GM18508 (cell line): ENCODE measurements around the gene NUDT8.
"Not testable (repeated sequence)": the region's sequence is repeated elsewhere in the genome, so short reads cannot be mapped to it uniquely, and the experiment has no call there.

ENCODE experiments used
- ATAC-seq: cut with Tn5 transposase; IDR thresholded peaks from one replicate; pipeline ENCODE4 v1.9.1; 2021; ENCODE audit warnings: moderate number of reproducible peaks; ENCODE audit not compliant: insufficient read depth, unreplicated experiment

NUDT8 gene

DNA sequence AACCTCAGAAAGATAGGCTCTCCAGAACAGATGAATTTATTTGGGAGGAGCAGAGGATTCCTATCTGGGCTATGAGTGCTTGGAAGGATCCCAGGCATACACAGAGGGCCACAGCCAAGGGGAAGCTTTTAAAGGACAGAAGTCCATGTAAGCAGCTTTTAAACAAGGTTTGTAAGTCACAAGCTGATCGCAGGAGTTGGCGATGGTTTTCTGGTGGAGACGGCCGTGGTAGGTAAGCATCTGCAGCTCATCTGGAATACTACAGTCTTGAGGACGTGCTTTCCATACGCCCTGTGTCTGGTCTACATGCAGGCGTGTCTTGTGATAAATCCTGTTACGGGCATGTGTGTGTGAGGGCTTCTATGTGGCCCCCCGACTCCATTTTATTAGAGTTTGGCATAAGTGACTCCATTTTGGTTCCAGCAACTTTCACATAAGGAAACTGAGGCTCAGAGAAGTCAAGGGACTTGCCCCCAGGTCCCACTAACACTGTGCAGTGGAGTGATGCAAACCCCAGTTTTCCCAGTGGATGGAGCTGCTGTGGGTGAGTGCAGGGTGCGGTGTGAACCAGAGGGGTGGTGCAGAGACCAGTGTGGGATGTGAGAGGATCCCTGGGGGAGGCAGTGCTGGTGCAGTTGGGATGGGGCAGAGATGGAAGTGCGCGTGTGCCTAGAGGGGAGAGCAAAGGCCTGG is 32.6 kb upstream of the NUDT8 start:
- ATAC-seq, result no peak

DNA sequence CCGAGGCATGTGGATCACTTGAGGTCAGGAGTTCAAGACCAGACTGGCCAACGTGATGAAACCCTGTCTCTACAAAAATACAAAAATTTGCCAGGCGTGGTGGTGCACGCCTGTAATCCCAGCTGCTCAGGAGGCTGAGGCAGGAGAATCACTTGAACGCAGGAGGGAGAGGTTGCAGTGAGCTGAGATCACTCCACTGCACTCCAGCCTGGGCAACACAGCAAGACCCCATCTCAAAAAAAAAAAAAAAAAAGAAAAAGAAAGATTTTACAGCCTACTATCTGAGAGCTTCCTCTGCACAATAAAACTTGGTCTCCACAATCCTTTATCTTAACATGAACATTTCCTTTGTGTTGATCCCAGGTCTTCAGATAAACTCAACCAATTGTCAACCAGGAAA is 31.0 kb upstream of the NUDT8 start:
- not testable (repeated sequence) for ATAC-seq

DNA sequence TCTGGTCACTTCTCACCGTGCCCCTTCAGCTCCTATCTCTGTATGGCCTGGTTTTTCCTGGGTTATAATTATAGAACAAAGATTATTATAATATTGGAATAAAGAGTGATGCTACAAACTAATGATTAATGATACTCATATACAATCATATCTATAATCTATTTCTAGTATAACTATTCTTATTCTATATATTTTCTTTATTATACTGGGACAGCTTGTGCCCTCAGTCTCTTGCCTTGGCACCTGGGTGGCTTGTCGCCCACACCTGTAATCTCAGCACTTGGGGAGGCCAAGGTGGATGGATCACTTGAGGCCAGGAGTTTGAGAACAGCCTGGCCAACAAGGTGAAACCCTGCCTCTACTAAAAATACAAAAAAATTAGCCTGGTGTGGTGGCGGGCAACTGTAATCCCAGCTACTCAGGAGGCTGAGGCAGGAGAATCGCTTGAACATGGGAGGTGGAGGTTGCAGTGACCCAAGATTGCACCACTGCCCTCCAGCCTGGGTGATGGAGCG is 30.0 kb upstream of the NUDT8 start:
- ATAC-seq, result not testable (repeated sequence)

DNA sequence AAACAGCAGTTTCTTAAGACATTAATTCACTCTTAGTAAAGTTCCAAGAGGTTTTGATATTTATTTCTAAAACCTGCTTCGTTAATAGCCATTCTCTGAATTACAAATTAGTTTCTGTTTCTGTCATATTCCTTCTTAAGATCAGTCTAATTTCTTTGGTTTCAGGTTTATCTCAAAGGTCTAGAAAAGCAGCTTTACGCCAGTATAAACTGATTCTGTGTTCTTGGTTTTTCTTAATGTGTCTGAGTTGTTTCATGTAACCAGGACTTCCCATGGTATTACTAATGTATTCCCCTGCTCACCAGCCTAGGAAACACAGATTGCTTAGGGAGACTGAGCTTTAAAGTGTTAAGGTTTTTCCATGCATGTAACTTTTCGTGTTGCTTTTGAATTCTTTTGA is 27.6 kb upstream of the NUDT8 start:
- no peak for ATAC-seq

DNA sequence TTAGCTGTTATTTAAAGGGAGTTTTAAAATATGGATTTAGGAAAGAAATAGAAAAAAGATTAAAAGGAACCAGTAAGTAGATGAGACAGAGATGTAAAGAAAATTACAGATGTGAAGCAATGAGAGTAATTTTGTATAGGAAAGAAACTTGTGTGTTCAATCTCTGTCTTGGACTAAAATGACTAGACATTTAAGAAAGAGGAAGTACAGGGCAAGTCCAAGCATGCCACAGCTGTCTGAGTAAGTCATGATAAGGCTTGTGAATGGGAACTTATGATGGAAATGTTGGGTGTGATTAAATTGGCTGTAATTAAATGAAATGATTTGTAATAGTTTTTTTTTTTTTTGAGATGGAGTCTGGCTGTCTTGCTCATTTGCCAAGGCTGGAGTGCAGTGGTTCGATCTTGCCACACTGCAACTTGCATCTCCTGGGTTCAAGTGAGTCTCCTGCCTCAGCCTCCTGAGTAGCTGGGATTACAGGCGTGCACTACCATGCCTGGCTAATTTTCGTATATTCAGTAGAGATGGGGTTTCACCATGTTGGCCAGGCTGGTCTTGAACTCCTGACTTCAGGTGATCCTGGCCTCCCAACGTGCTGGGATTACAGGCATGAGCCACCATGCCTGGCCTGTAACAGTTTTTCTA is 26.7 kb upstream of the NUDT8 start:
- ATAC-seq, result no peak

DNA sequence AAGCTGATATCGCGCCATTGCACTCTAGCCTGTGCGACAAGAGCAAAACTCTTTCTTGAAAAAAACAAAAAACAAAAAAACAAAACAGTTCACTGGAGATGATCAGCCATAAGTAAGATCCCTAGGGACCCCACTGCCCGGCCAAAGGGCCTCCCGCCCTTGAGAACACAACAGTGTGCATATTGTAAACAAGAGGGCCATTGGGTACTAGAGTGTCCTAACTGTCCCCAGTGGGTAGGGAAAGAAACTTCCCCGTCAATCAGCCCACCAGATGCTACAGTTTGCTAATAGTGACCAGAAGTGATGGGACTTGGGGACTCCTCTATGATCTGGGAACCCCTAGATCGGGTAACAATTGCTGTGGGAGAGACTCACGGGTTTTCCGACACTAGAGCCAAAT is 24.5 kb upstream of the NUDT8 start:
- no peak for ATAC-seq

DNA sequence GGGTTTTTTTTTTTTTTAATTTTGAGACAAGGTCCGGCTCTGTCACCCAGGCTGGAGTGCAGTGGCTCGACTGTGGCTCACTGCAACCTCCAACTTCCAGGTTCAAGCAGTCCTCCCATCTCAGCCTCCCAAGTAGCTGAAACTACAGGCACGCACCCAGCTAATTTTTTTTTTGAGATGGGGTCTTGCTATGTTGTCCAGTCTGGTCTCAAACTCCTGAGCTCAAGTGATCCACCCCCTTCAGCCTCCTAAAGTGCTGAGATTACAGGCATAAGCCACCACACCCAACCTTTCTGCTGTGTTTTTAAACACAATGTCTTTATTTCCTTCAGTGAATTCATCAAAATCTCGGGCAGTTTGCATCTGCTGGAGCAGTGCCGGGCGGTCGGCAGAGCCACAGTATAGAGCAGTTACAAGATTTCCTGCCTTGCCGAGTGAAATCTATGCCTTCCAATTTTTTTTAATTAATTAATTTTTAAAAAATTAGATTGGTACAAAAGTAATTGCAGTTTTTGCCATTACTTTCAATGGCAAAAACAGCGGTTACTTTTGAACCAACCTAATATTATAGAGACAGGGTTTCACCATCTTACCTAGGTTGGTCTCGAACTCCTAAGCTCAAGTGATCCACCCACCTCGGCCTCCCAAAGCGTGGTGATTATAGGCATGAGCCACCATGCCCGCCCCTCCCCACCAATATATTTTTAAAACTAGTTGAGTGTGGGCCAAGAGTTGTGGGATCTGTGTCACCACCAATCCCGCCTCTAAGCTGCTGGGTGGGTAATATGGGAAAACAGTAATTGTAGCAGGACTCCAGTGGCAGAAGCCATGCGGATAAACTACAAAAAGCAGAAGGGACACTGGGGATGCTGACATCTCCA is 23.5 kb upstream of the NUDT8 start:
- no peak for ATAC-seq

DNA sequence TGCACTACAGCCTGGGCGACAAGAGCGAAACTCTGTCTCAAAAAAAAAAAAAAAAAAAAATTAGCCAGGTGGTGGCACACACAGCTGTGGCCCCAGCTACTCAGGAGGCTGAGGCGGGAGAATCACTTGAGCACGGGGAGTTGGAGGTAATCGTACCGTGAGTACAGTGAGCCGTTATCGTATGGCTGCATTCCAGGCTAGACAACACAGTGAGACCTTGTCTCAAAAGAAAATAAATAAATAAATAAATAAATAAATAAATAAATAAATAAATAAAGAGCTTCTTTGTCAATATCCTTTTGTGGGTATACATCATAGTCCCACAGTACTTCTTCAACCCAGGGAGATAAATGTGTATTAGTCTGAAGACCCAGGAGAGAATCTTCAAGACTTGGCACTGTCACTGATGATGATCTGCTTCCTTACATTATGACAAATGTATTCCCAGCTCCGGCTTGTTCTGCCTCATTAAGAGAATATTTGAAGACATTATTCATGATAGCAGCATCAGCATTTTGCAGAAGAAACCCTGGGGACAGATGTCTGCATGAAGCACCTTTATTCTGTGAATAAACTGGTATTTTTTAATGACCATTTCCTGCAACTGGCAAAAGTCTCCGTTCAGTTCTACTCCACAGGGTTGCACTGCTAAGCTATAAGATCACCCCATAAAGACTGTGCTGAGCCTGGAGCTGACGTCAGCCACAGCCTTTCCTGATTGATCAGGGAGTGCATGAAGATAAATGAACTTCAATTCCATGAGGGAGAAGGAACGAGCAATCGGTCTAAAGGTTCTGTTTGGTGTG is 22.4 kb upstream of the NUDT8 start:
- no peak for ATAC-seq

DNA sequence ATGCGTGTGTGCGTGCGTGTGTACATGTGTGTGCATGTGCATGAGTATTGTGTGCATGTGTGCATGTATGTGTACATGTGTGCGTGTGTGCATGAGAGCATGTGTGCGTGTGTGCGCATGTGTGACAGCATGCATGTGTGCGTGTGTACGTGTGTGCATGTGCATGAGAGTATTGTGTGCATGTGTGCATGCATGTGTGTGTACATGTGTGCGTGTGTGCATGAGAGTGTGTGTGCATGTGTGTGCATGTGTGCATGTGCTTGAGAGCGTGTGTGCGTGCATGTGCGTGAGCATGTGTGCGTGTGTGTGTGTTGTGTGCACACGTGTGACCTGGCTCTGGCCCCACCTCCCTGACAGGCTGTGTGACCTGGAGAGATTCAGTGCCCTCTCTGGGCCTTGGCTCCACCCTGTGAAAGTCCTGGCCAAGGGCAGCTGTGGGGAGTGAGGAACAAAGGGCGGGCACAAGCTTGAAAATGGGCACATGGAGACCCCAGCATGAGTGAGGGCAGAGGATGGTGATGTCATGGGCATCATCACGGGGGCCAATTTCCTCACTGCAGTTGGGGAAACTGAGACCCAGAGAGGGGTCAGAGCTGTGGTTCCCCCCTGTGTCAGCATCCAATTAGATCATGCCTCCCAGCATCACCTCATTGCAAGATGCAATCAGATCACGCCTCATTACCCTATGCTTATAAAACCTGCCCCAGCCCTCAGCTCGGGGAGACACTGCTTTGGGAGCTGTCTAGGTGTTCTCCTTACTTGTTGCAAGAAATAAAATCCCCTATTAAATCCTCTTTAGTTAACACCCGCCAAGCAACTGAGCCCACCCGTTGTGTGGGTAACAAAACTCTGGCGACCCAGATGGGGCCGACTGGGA is 20.1 kb upstream of the NUDT8 start:
- ATAC-seq, result no peak

DNA sequence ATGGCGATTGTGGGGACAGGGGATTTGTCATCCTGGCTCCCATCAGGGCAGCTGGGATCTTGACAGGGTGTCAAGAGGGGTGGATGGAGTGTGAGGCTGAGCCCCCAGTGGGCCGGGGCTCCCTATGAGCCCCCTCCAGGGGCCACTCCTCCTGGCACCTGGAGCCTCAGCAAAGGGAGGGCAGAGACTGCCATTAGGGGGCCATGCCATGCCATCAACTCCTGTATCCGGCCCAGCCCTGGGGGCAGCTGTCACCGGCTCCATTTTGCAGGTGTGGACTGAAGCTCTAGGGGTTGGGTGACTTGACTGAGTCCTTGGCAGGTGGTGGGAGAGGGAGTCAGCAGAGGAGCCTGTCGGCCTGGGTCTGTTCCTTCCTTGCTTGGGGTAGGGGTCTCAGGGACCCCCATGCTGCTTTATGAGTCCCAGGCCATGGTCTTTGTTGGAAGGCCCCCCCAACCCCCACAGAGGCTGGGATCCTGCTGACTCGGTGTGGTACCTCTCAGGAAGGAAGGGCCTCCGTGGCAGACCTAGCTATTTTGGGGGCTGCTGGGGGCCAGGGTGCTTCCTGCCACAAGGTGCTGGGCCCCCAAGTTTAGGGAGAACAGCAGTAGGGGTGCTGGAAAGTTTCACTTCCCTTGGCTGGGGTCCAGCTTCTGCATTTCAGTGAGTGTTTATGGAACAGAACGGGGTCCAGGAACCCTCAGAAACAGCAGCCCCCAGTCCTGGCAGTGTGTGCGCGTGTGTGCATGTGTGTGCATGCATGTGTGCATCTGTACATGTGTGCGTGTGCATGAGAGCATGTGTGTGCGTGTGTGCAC is 19.3 kb upstream of the NUDT8 start:
- ATAC-seq, result no peak

DNA sequence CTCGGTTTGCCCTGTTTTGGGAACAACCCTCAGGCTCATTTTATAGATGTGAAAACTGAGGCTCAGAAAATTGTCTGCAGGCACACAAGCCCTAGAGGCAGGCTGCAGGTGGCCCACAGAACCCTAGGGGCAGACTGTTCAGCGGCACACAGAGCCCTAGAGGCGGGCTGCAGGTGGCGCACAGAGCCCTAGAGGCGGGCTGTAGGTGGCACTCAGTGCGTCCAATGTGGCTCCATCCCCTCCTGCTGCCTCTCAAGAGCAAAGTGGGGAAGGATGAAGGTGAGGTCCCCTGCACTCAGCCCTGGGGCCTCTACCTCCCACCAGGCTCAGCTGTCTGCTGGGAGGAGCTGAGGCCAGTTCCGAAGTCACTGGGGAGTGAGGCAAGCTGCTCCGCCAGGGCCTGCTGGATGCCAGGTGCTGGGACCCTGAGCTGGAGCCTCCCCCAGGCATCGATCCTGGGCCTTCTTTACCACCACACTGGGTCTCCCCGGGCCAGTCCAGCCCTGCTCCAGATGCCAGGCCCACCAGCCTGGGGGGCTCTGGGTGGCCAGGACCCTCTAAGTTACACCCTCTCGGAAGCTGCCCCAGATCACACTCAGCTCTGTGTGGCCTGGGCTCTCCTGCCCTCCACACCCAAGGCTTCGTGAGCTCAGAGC is 18.5 kb upstream of the NUDT8 start:
- ATAC-seq, result no peak

DNA sequence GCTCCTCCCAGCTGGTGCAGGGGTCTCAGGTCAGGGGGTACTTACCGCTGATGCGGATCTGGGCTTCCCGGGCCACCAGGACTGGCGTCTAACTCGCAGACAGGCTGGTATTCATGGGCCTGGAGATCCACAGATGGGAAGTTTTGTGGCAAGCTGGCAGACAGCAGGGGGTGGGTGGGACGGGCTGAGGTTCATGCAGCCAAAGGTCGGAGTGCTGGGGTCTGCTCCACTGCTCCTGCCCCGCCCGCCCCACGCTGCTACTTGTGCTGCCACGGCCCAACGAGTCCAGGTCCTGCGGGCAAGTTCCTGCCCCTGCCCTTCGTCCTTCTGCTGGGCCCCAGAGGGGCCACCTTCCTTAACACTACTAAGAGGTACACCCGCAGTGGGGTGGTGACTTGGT is 17.7 kb upstream of the NUDT8 start:
- no peak for ATAC-seq

DNA sequence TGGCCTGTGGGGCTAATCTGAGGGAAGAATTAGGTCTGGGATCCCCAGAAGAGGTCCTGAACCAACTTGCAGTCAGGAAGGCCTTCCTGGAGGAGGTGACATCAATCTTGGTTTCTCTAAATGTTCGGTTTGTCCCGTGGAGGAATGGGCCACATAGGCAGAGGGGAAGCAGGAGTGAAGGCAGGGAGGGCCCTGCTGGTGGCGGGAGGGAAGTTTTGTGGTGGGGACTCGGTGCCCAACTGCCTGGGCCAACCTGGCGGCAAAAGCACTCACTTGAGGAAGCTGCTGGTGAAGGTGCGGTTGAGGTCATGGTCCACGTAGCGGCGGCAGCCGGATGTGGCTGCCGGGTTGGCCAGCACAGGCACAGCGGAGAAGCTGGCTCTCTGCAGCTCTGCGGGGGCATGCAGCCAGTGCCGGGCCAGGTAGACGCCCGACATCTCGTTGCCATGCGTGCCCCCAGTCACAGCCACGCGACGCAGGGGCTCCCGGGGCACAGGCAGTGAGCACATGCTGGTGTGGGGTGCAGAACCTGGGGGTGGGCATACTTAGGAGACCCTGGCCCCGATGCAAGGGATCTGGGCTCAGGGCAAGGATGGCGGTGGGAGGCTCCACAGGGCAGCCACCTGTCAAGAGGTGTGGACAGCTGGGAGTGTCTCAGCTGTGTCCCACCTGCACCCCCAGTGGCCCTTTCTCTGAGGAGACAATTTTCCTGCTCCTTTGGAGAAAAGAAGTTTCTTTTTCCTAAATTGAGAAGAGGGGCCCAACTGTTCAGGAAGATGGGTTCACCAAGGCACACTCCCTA is 17.0 kb upstream of the NUDT8 start:
- ATAC-seq, result no peak

DNA sequence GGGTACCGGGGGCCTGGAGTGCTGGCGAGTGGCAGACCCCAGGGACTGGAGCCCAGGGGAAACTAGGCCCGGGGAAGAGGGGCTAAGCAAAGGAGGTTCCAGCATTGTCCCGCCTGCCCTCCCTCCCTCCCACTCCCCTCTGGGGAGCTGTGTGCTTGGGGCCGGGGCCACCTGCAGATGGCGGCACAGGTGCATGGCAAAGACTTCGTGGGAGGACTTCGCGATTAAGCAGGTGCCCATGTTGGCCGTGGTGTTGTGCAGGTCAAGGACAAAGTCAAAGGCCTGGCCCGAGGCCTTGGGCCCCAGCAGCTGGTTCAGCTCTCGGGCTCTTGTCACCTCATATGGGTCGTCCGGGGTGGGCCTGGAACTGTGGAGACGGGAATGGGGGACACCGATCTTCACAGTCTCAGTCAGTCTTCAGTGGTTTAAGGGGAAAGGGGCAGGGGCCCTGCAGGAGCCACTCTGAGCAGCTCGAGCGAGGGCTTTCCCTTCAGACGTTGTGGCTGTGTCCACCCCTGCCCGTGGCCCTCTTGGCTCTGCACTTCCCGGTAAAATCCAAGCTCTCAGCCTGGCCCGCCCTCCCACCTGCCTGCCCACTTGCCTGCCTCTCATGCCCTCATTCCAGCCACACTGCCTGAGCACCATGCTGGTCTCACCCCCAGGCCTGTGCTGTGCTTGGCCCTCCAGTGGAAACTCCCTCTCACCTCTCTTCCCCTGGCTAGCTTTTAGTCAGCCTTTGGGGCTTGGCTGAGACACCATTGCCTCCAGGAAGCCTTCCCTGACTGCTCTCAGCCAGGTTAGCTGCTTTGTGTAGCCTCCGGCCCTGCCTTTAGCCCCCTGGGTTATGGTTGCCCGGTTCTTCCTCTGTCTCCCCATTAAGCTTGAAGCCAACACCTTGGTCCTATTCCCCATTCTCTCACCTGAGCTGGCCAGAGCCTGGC is 16.1 kb upstream of the NUDT8 start:
- no peak for ATAC-seq

DNA sequence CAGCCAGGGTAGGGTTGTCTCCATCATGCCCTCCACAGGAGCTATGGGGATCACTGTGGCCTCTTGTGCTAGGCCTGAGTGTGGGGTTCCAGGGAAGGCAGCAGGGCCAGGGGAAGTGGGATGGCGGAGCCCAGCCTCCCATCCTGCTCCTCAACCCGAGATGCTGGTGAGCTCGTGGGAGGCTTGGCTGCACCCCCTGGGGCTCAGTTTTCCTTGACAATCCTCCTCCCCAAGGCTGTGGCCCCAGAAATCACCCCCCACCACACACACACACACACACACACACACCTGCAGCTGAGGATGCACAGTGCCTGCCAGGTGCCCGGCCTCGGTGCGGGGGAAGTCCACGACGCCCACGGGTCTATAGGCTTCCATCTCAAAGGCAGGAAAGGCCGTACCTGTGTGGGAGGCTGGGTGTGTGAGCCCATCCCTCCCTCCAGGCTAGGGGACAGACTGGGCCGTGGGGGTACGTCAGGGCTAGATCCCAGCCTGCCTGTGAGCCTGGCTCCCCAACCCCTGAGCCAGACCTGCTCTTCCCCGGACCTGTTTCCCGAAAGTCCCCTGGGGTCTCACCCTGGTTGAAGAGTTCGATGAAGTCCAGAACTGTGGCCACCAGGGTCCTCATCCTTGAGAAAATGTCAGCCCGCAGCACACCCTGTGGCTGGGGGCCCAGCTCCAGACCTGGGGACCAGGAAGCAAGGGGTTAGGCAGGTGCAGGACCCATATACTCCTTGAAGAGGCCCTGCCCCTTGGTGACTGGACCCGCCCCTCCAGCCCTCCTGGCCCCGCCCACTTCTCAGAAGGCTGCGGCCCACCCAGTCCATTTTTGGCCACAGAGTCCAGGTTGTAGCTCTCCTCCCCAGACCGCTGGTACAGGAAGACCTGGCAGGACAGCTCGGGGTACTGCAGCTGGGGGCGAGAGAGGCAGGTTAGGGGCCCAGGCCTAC is 15.0 kb upstream of the NUDT8 start:
- no peak for ATAC-seq
